ENCODE measurements around the gene OR2A12.
A peak's percentile ranks its signal among the peaks of the same experiment; 100 is the strongest.
"Not testable (repeated sequence)": the region's sequence is repeated elsewhere in the genome, so short reads cannot be mapped to it uniquely, and the experiment has no call there.

Gene OR2A12

GRCh38 chr7:144118341-144118740 lies 32.3 kb downstream of the OR2A12 start:
- DNase-seq (ENCODE audit: low read depth in 2 of 2): no peak

GRCh38 chr7:144122876-144123275 lies 36.8 kb downstream of the OR2A12 start, which contains the start of gene OR2A14:
TSS of gene OR2A14 (plus strand) at chr7:144123176. CDS start at chr7:144129113, 5,937 bp downstream.
- no peak for DNase-seq (ENCODE audit: low read depth in 2 of 2)

GRCh38 chr7:144127714-144128334 lies 41.7 kb downstream of the OR2A12 start:
- DNase-seq (ENCODE audit: low read depth in 2 of 2): peak; percentile 55 to 81

GRCh38 chr7:144129601-144130000 lies 43.5 kb downstream of the OR2A12 start:
- DNase-seq (ENCODE audit: low read depth in 2 of 2): not testable (repeated sequence)

GRCh38 chr7:144130730-144131129 lies 44.7 kb downstream of the OR2A12 start:
- DNase-seq (ENCODE audit: low read depth in 2 of 2): no peak

GRCh38 chr7:144132262-144132661 lies 46.2 kb downstream of the OR2A12 start:
- no peak for DNase-seq (ENCODE audit: low read depth in 2 of 2)

GRCh38 chr7:144133307-144133706 lies 47.2 kb downstream of the OR2A12 start:
- no peak for DNase-seq (ENCODE audit: low read depth in 2 of 2)

GRCh38 chr7:144134116-144134515 lies 48.0 kb downstream of the OR2A12 start:
- no peak for DNase-seq (ENCODE audit: low read depth in 2 of 2)

GRCh38 chr7:144137501-144137900 lies 51.4 kb downstream of the OR2A12 start:
- DNase-seq (ENCODE audit: low read depth in 2 of 2): no peak

- no peak for DNase-seq (ENCODE audit: low read depth in 2 of 2)
Observed at GRCh38 chr7:144142187-144142586, 56.1 kb downstream of the OR2A12 start.

GRCh38 chr7:144144426-144144825 lies 58.3 kb downstream of the OR2A12 start:
- no peak for DNase-seq (ENCODE audit: low read depth in 2 of 2)

GRCh38 chr7:144148224-144148827 lies 62.2 kb downstream of the OR2A12 start:
- no peak for DNase-seq (ENCODE audit: low read depth in 2 of 2)

Measured in stimulated activated CD8-positive, alpha-beta memory T cell treated with anti-CD3 and anti-CD28 coated beads, Interleukin-7, amount 100 ng/mL, for 1 hour (primary cell).